ENCODE data around the gene HERC3.

The HERC3 gene

DNA sequence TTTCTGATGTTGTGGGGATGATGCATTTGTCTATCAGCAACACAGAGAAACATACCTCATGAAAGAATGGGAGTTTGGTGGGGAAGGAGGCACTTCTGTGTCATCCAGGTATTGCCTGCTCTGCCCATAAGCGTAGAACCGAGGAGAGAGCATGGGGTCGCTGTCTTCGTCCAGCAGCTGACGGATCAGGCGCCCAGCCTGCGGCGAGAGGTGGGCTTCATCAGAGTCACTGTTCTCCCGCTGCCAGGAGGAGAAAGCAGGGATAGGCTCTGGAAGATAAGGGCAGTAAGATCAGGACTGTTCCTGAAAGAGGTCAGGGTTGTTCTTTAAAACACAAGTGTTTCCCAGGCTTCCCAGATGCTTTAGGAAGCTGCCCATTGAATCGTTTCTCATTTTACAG, 158.1 kb downstream of the HERC3 start:
- no peak for DNase-seq

DNA sequence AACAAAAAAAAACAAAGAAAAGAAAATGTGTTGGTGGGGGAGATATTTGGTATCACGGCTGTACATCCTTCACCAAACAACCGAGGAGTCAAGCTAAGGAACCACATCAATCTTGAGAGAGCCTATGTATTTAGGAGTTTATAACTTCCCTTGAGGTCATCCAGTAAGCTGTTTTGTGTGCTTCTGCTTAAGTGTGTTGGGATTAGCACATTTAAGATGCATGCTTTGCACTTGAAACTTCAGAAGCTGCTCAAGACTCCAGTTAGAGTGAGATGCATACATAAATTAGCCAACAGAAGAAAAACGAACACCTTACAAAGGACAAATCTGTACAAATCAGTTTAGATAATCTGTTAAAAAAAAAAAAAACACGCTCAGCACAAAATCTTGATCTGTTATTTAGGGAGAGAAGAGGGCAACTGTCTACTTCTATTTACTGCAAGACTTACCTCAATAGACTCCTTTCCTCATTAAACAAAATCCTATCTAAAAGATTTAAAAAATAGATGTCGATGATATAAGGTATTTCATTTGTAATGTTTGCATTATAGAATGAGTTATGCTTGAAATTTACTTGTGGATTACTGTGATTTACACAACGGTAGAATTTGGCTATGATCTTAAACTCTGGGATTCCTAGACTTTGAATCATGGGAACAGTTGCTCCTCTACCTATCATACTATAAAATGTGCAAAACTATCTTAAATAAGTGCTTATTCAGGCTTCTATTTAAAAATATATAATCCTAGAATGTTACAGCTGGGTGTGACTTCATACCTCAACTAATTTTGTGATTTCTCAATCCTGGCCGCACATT, 159.2 kb downstream of the HERC3 start:
- DNase-seq, result no peak

DNA sequence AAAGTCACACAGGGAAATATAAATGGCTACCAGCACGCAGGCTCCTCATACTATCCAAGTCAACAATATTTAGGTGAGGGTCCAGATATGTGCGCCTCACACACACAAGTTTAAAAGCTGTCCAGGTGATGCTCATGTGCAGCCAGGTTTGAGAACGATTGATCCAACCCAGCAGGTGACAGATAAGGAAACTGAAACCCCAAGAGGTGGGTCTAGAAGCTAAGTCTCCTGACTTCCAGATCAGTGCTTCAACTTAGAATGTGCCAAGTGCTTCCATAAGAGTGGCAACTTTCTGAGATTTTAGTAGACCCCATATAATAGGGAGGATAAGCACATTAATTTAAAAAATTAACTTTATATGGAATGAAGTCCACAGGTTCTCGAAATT, 159.8 kb downstream of the HERC3 start:
- DNase-seq, result no peak

- DNase-seq, result no peak
Measured at GRCh38 chr4:88752754-88753153, 160.5 kb downstream of the HERC3 start.

DNA sequence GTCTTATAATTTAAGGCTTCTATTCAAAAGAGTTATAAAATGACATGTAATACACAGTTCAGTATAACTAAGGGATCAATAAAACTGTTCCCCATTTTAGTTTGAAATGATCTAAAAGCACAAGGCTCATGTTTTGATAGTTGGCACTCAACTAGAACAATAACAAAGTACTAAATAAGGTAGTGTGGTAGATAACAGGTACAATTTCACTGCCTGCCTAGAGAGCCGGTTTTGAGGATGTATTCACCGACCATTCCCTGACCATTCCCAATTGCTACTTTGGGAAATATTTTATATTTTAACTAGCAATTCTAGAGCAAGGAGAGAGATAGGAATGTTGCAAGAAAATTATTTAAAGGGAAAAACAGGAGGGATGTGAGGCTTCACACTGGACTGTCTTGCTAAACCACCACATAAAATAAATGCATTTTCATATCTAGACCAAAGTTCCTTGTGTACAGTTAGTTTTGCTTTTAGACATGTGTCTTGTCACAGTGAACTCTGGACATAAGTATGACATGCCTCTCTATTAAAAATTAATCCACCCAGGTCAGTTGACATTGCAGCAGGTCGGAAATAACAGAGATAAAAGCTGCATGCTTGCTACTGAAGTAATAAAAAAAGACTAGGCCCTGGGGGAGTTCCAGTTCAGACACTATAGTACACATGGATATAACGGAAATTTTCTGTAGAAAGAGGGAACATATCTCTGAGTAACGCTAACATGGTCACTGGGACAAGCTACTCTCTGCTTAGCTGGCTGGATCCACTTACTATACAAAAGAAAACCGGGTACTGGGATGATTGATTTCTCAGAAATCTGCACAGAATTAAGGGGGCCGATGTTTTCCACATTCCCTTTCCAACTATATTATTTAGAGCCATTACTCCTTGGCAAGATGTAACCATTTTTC, 161.6 kb downstream of the HERC3 start:
- no peak for DNase-seq

DNA sequence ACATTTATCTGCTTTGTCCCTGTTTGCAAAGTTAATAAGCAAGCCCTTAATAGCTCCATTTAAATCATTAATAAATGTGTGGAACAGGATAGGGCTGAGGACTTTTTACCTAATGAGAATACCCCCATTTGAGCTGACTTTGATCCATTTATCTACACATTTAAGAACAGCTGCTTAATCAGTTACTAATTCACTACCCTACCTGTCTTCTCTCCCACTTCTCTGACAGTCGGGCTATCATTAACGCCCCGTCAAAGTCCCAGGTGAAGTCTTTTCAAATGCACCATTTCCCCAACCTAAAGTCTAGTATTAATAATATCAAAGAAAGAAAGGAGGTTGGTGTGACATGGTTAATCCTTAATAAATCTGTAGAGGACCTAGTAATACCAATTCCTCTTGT, 162.5 kb downstream of the HERC3 start:
- DNase-seq, result no peak

DNA sequence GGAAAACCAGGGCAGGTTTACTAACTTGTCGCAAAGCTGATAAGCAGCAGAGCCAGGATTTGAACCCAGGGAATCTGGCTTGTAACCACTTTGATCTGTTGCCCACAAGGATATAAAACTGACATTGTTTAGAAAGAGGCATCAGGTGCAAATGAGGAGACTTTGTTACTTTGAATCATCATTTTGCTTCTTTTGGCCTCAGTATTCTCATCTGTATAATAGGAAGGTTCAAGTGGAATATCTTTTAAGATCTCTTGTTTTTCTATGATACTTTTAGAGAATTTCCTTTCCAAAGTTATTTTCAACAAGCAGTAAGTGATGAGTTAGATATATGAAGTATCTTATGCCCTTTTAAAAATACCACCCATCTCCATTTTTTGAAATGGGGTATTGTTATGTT, 163.2 kb downstream of the HERC3 start:
- DNase-seq, result no peak

DNA sequence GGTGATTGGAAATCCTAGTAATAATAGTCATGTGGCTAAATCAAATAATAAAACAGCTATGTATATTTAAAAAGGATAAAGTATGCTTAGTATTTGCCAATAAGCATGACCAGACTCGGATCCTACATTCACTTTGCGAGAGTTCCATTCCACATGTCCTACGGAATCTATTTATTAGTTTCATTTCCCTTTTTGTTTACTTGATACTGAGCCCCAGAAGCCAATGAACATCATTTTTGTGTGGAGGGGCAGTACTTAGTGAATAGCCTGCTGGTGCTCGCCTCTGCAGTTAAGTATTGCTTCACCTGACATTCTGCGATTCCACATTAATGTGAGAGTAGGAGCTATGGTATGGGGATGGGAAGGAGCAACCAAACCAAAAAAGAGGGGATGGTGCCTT, 163.9 kb downstream of the HERC3 start:
- DNase-seq, result no peak

- DNase-seq, result no peak
Measured at GRCh38 chr4:88757067-88757466, 164.8 kb downstream of the HERC3 start.

DNA sequence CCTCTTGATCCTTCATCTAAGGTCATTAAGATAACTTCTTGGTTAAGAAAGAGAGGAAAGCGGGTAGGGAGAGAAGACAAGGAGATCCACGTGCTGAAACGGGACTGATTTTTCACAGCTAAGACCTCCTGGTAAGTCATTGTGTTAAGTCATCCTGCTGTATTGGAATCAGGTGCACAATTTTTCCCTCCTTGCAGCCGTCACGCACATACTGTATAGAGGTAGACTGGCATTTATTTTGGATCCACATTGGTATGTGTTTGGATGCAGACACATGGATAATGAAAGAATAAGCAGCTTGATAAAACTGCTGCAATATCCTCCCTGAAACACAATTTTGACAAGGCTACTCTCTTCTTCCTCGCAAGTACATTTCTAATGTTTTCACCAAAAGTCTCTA, 165.5 kb downstream of the HERC3 start:
- DNase-seq, result no peak
